Neural progenitor cell (in vitro differentiated cells): ENCODE measurements around the gene TMEM179.

Experiments
- EZH2 ChIP-seq: fragments of 200-600 bp; sonication (generic); IDR thresholded peaks from 2 replicates; pipeline ENCODE4 v1.6.1; 2017; ENCODE audit warnings: antibody characterized with exemption, mild to moderate bottlenecking, moderate library complexity
- EZH2phosphoT487 ChIP-seq: fragments of 200-600 bp; sonication (generic); IDR thresholded peaks from 2 replicates; pipeline ENCODE4 v1.6.1; 2017; ENCODE audit warnings: antibody characterized with exemption
- TF ChIP-seq, protein P1 (sequence below): fragments of 200-600 bp; sonication (generic); IDR thresholded peaks from 2 replicates; pipeline ENCODE4 v1.5.1; 2017; ENCODE audit warnings: antibody characterized with exemption, mild to moderate bottlenecking

DNA sequence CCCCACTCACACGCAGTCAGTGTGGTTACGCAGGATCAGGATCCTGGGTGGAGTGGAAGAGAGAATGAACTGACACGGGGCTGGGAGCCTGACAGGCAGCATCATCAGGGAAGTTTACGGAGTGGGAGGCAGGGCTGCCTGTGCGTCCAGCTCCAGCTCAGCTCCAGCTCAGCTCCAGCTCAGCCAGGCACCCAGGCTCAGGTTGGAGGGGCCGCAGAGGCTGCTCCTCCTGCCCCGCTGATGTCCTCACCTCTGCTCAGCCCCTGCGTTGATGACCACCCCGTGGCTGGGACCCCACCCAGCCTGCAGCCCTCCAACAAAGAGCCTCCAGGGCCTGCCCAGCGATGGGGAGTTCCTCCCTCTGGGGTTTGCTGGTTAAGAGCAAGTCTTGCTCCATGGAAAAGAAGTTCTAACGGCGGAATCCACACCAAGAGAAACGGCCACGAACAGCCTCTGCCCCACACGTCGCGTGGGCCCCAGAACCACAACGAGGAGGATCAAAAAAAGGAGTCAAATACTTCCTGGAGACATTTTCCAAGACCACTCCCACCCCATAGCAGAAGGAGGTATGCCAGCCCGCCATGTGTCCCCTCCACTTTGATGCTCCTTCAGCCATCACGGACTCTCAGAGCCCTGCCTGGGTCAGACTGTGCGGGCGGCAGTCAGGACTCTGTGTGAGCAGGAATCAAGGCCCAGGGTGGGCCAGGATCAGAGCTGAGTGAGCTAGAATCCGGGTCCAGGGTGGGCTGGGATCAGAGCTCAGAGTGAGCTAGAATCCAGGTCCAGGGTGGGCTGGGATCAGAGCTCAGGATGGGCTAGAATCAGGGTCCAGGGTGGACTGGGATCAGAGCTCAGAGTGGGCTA is 42.7 kb downstream of the TMEM179 start:
- TF ChIP-seq, protein P1, sequence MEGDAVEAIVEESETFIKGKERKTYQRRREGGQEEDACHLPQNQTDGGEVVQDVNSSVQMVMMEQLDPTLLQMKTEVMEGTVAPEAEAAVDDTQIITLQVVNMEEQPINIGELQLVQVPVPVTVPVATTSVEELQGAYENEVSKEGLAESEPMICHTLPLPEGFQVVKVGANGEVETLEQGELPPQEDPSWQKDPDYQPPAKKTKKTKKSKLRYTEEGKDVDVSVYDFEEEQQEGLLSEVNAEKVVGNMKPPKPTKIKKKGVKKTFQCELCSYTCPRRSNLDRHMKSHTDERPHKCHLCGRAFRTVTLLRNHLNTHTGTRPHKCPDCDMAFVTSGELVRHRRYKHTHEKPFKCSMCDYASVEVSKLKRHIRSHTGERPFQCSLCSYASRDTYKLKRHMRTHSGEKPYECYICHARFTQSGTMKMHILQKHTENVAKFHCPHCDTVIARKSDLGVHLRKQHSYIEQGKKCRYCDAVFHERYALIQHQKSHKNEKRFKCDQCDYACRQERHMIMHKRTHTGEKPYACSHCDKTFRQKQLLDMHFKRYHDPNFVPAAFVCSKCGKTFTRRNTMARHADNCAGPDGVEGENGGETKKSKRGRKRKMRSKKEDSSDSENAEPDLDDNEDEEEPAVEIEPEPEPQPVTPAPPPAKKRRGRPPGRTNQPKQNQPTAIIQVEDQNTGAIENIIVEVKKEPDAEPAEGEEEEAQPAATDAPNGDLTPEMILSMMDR = no peak
- TF ChIP-seq EZH2 (no peak), EZH2phosphoT487 (no peak)
